ENCODE data around the gene FAM9C. TPM values are rescaled to one million over a fixed set of nuclear protein-coding genes. Genes with fewer than 3 reads are reported as not detected.

The FAM9C gene
- total RNA-seq, 2 donors from 2014 or later, result 6.5 TPM; not detected in 1

- H3K27me3 ChIP-seq (replicated peaks; ENCODE audit: insufficient read depth), result no peaks in the 10 kb centered on the region
- H3K4me3 ChIP-seq, result no peak overlapping the region
- DNase-seq (ENCODE audit: low spot score), result no peak
- TF ChIP-seq POLR2A (IDR thresholded peaks at IDR 0.05) (no peak), POLR2AphosphoS5 (IDR thresholded peaks at IDR 0.05) (no peak), CTCF (IDR thresholded peaks at IDR 0.05) (no peak)
- no peaks in the 10 kb centered on the region for H3K9me3 ChIP-seq
- no peaks in the 10 kb centered on the region for H3K36me3 ChIP-seq
- H3K4me1 ChIP-seq (replicated peaks), result no peaks in the 10 kb centered on the region
- H3K27ac ChIP-seq, result no peak overlapping the region
- intact Hi-C loops (cut with DNase I), result no loop called here
- WGBS, result 68% methylated on average over 3 of the region's 3 CpGs
These were observed 28.7 kb downstream of the FAM9C start for GRCh38 chrX:13015536-13016236.

- no peaks in the 10 kb centered on the region for H3K4me1 ChIP-seq (replicated peaks)
- intact Hi-C loops (cut with DNase I), result no loop called here
- H3K27ac ChIP-seq, result no peak overlapping the region
- H3K4me3 ChIP-seq, result no peak overlapping the region
- no peak for TF ChIP-seq CTCF (IDR thresholded peaks at IDR 0.05)
- TF ChIP-seq POLR2AphosphoS5 (IDR thresholded peaks at IDR 0.05), result no peak
- no peak for TF ChIP-seq POLR2A (IDR thresholded peaks at IDR 0.05)
- H3K9me3 ChIP-seq, result no peaks in the 10 kb centered on the region
- WGBS, result 78% methylated on average over 7 of the region's 7 CpGs
- no peaks in the 10 kb centered on the region for H3K36me3 ChIP-seq
- DNase-seq (ENCODE audit: low spot score), result no peak
- no peaks in the 10 kb centered on the region for H3K27me3 ChIP-seq (replicated peaks; ENCODE audit: insufficient read depth)
These were observed 30.0 kb downstream of the FAM9C start for GRCh38 chrX:13014111-13015096.

GRCh38 chrX:13013363-13014110, 30.9 kb downstream of the FAM9C start:
- no peaks in the 10 kb centered on the region for H3K36me3 ChIP-seq
- intact Hi-C loops (cut with DNase I), result no loop called here
- DNase-seq (ENCODE audit: low spot score), result no peak

GRCh38 chrX:13010546-13010945, 33.9 kb downstream of the FAM9C start:
- 92% methylated on average over 2 of the region's 2 CpGs for WGBS
- no peak overlapping the region for H3K27ac ChIP-seq

More at GRCh38 chrX:13013363-13014110, 30.9 kb downstream of the FAM9C start:
- H3K9me3 ChIP-seq, result no peaks in the 10 kb centered on the region
- no peaks in the 10 kb centered on the region for H3K4me1 ChIP-seq (replicated peaks)
- H3K4me3 ChIP-seq, result no peak overlapping the region
- 47% methylated on average over 8 of the region's 8 CpGs for WGBS
- no peaks in the 10 kb centered on the region for H3K27me3 ChIP-seq (replicated peaks; ENCODE audit: insufficient read depth)
- no peak overlapping the region for H3K27ac ChIP-seq
- no peak for TF ChIP-seq POLR2AphosphoS5 (IDR thresholded peaks at IDR 0.05)
- no peak for TF ChIP-seq POLR2A (IDR thresholded peaks at IDR 0.05)
- TF ChIP-seq CTCF (IDR thresholded peaks at IDR 0.05), result no peak

More at GRCh38 chrX:13010546-13010945, 33.9 kb downstream of the FAM9C start:
- H3K4me1 ChIP-seq (replicated peaks), result no peaks in the 10 kb centered on the region
- H3K9me3 ChIP-seq, result no peaks in the 10 kb centered on the region
- TF ChIP-seq POLR2AphosphoS5 (IDR thresholded peaks at IDR 0.05) (no peak), CTCF (IDR thresholded peaks at IDR 0.05) (no peak), POLR2A (IDR thresholded peaks at IDR 0.05) (no peak)
- no peak for DNase-seq (ENCODE audit: low spot score)
- H3K27me3 ChIP-seq (replicated peaks; ENCODE audit: insufficient read depth), result no peaks in the 10 kb centered on the region
- intact Hi-C loops (cut with DNase I), result no loop called here
- no peaks in the 10 kb centered on the region for H3K36me3 ChIP-seq
- no peak overlapping the region for H3K4me3 ChIP-seq

Data from prostate gland (tissue), 2 donors.